Midbrain (tissue), 1 donor: ENCODE results near the gene LAMC1.

Experiments
- DNase-seq: peaks from one replicate; lab custom pipeline; 2025; lab: John Stamatoyannopoulos, UW

Gene LAMC1

GRCh38 chr1:183106746-183107145 lies 83.5 kb downstream of the LAMC1 start:
- no peak for DNase-seq

- no peak for DNase-seq
These were observed 87.2 kb downstream of the LAMC1 start for GRCh38 chr1:183110326-183110880.

- DNase-seq, result no peak
These were observed 91.2 kb downstream of the LAMC1 start for GRCh38 chr1:183114441-183114840.

- no peak for DNase-seq
These were observed 93.2 kb downstream of the LAMC1 start for GRCh38 chr1:183116416-183116815.

- no peak for DNase-seq
These were observed 98.4 kb downstream of the LAMC1 start for GRCh38 chr1:183121609-183122008.

GRCh38 chr1:183124259-183124658 lies 101.0 kb downstream of the LAMC1 start:
- no peak for DNase-seq

GRCh38 chr1:183125279-183125999 lies 102.2 kb downstream of the LAMC1 start:
- DNase-seq, result no peak

GRCh38 chr1:183126000-183126366 lies 102.8 kb downstream of the LAMC1 start:
- DNase-seq, result no peak

GRCh38 chr1:183126528-183126927 lies 103.3 kb downstream of the LAMC1 start:
- DNase-seq, result no peak

- DNase-seq, result no peak
These were observed 106.9 kb downstream of the LAMC1 start for GRCh38 chr1:183129921-183130690.

GRCh38 chr1:183131166-183131565 lies 107.9 kb downstream of the LAMC1 start:
- no peak for DNase-seq

- no peak for DNase-seq
These were observed 112.1 kb downstream of the LAMC1 start for GRCh38 chr1:183135336-183135735.

- DNase-seq, result no peak
These were observed 114.6 kb downstream of the LAMC1 start for GRCh38 chr1:183137782-183138181.

- no peak for DNase-seq
These were observed 115.1 kb downstream of the LAMC1 start for GRCh38 chr1:183138301-183138700.

- DNase-seq, result no peak
These were observed 116.2 kb downstream of the LAMC1 start for GRCh38 chr1:183139281-183139942.

- no peak for DNase-seq
These were observed 117.4 kb downstream of the LAMC1 start for GRCh38 chr1:183140633-183141032.

GRCh38 chr1:183142171-183142570 lies 119.0 kb downstream of the LAMC1 start:
- no peak for DNase-seq

- DNase-seq, result no peak
These were observed 120.5 kb downstream of the LAMC1 start for GRCh38 chr1:183143576-183144315.

GRCh38 chr1:183144752-183145151 lies 121.5 kb downstream of the LAMC1 start:
- DNase-seq, result no peak

- no peak for DNase-seq
These were observed 124.5 kb downstream of the LAMC1 start for GRCh38 chr1:183147735-183148134.

GRCh38 chr1:183148599-183148998 lies 125.4 kb downstream of the LAMC1 start:
- no peak for DNase-seq

GRCh38 chr1:183149273-183149672 lies 126.1 kb downstream of the LAMC1 start:
- DNase-seq, result no peak
